H1 (cell line): Measurements from ENCODE around the gene HELZ2. TPM values are rescaled to one million over a fixed set of nuclear protein-coding genes. Genes with fewer than 3 reads are reported as not detected.

Source experiments
- CTCF ChIA-PET: fragments of 300-600 bp; sonication (Branson Sonifier 250); formaldehyde crosslinking; loops from one replicate; lab custom pipeline; 2021; ENCODE audit not compliant: partially characterized antibody; lab: Charles Lee
- POLR2A ChIA-PET: fragments of 300-600 bp; sonication (Branson Sonifier 250); formaldehyde crosslinking; loops from one replicate; lab custom pipeline; 2021; ENCODE audit warnings: inconsistent platforms; ENCODE audit not compliant: partially characterized antibody; lab: Charles Lee
- DNase-seq, 2 experiments: peaks; one replicate each; pipeline versions ENCODE4 v3.0.0 to v3.0.0-alpha.2; 2010 to 2022; ENCODE audit warnings: low spot score in 2 of 2, low read depth in 1 of 2, mixed read lengths in 1 of 2
- FAIRE-seq: peaks from 2 replicates; lab custom pipeline; 2011; peaks lifted over from hg19 to GRCh38; lab: Jason Lieb, UNC
- H2AFZ ChIP-seq: 2 replicates; pipeline ENCODE4 v1.8.1; 2012; ENCODE audit warnings: low read length, inconsistent platforms
- H2AK5ac ChIP-seq: 2 replicates; pipeline ENCODE4 v1.6.1; 2013; ENCODE audit warnings: low read depth, low read length
- H2BK120ac ChIP-seq: replicated peaks from 2 replicates; pipeline ENCODE3; 2013; ENCODE audit warnings: low read depth, low read length, inconsistent platforms
- H2BK12ac ChIP-seq: 2 replicates; pipeline ENCODE4 v1.6.1; 2013; ENCODE audit warnings: low read depth, low read length
- H2BK15ac ChIP-seq: 2 replicates; pipeline ENCODE4 v1.6.1; 2013; ENCODE audit warnings: low read length
- H2BK20ac ChIP-seq: 2 replicates; pipeline ENCODE4 v1.6.1; 2013; ENCODE audit warnings: low read length
- H2BK5ac ChIP-seq: 2 replicates; pipeline ENCODE4 v1.6.1; 2013; ENCODE audit warnings: low read depth, low read length
- H3K14ac ChIP-seq: 2 replicates; pipeline ENCODE4 v1.6.1; 2013; ENCODE audit warnings: inconsistent platforms; ENCODE audit not compliant: insufficient read length
- H3K18ac ChIP-seq: 2 replicates; pipeline ENCODE4 v1.6.1; 2013; ENCODE audit warnings: low read length; ENCODE audit errors: extremely low read depth
- H3K23ac ChIP-seq: 2 replicates; pipeline ENCODE4 v1.6.1; 2013; ENCODE audit warnings: inconsistent platforms; ENCODE audit not compliant: insufficient read length
- H3K23me2 ChIP-seq: 2 replicates; pipeline ENCODE4 v1.6.1; 2013; ENCODE audit warnings: low read depth, low read length
- H3K27ac ChIP-seq: 2 replicates; pipeline ENCODE4 v1.6.1; 2011; ENCODE audit warnings: low read depth, low read length, inconsistent platforms
- H3K27me3 ChIP-seq, 4 experiments: replicated peaks in 1 of 4; 1 replicate in 1 of 4; 2 replicates in 3 of 4; pipeline versions ENCODE4 v1.6.1 to v1.8.1; 2011 to 2013; ENCODE audit warnings: low read length in 3 of 4, mild to moderate bottlenecking in 3 of 4, inconsistent platforms in 2 of 4, mixed read lengths in 2 of 4, moderate library complexity in 1 of 4; ENCODE audit not compliant: control insufficient read depth in 3 of 4, insufficient read depth in 3 of 4; ENCODE audit errors: extremely low read depth in 1 of 4
- H3K36me3 ChIP-seq, 4 experiments: 2 replicates each; pipeline versions ENCODE4 v1.6.1 to v1.8.1; 2011 to 2013; ENCODE audit warnings: mild to moderate bottlenecking in 4 of 4, low read length in 3 of 4, moderate library complexity in 2 of 4, control low read depth in 1 of 4, inconsistent platforms in 1 of 4; ENCODE audit not compliant: insufficient read depth in 4 of 4, control insufficient read depth in 2 of 4
- H3K4ac ChIP-seq: replicated peaks from 2 replicates; pipeline ENCODE3; 2013; ENCODE audit warnings: low read length, low read depth, mixed read lengths, inconsistent platforms; ENCODE audit not compliant: insufficient read length
- H3K4me1 ChIP-seq, 4 experiments: replicated peaks in 1 of 4; 1 replicate in 1 of 4; 2 replicates in 3 of 4; pipeline versions ENCODE4 v1.6.1 to v1.8.1; 2011 to 2013; ENCODE audit warnings: low read length in 3 of 4, inconsistent platforms in 2 of 4, mixed read lengths in 1 of 4; ENCODE audit not compliant: insufficient read depth in 4 of 4, control insufficient read depth in 3 of 4
- H3K4me2 ChIP-seq, 2 experiments: 2 replicates each; pipeline versions ENCODE4 v1.6.1 to v1.8.1; 2011 to 2013; ENCODE audit warnings: low read depth in 2 of 2, low read length in 2 of 2, control low read depth in 1 of 2, inconsistent platforms in 1 of 2, mild to moderate bottlenecking in 1 of 2; ENCODE audit not compliant: insufficient read depth in 1 of 2
- H3K4me3 ChIP-seq, 4 experiments: fragments of 200-600, 300-600 bp in 1 of 4; sonication (generic), shearing (Covaris generic), sonication (Bioruptor Twin) in 1 of 4; 2 replicates each; pipeline versions ENCODE4 v1.5.1 to v1.8.1; 2011 to 2016; ENCODE audit warnings: low read length in 4 of 4, low read depth in 3 of 4, control low read depth in 2 of 4, inconsistent platforms in 2 of 4, mild to moderate bottlenecking in 2 of 4, mixed read lengths in 1 of 4, moderate library complexity in 1 of 4; ENCODE audit not compliant: insufficient read depth in 2 of 4; ENCODE audit errors: extremely low read depth in 1 of 4
- H3K56ac ChIP-seq: replicated peaks from 2 replicates; pipeline ENCODE3; 2013; ENCODE audit warnings: low read depth, mild to moderate bottlenecking, mixed read lengths, low read length, inconsistent platforms; ENCODE audit not compliant: insufficient read length
- H3K79me1 ChIP-seq: 2 replicates; pipeline ENCODE4 v1.6.1; 2013; ENCODE audit warnings: low read depth, low read length, control low read depth
- H3K79me2 ChIP-seq, 2 experiments: 2 replicates each; pipeline versions ENCODE4 v1.6.1 to v1.8.1; 2012 to 2013; ENCODE audit warnings: low read length in 2 of 2, mild to moderate bottlenecking in 2 of 2, inconsistent platforms in 1 of 2; ENCODE audit not compliant: insufficient read depth in 2 of 2, control insufficient read depth in 1 of 2
- H3K9ac ChIP-seq, 4 experiments: replicated peaks in 1 of 4; 1 replicate in 1 of 4; 2 replicates in 3 of 4; pipeline versions ENCODE4 v1.6.1 to v1.8.1; 2011 to 2013; ENCODE audit warnings: low read depth in 3 of 4, low read length in 3 of 4, control low read depth in 2 of 4, mild to moderate bottlenecking in 2 of 4, moderate library complexity in 2 of 4, inconsistent platforms in 1 of 4; ENCODE audit errors: extremely low read depth in 1 of 4
- H3K9me3 ChIP-seq, 2 experiments: 2 replicates each; pipeline versions ENCODE4 v1.6.1 to v1.8.1; 2012 to 2013; ENCODE audit warnings: mild to moderate bottlenecking in 2 of 2, moderate library complexity in 2 of 2, control low read depth in 1 of 2, inconsistent platforms in 1 of 2, low read depth in 1 of 2, low read length in 1 of 2, mixed read lengths in 1 of 2; ENCODE audit not compliant: insufficient read depth in 2 of 2
- H4K20me1 ChIP-seq, 2 experiments: replicated peaks in 1 of 2; 2 replicates each; pipeline versions ENCODE3 to v1.8.1; 2011 to 2013; ENCODE audit warnings: inconsistent platforms in 2 of 2, low read length in 2 of 2, mild to moderate bottlenecking in 1 of 2; ENCODE audit not compliant: insufficient read depth in 2 of 2, control insufficient read depth in 1 of 2
- H4K5ac ChIP-seq: 2 replicates; pipeline ENCODE4 v1.6.1; 2013; ENCODE audit warnings: low read length, low read depth, mixed read lengths, inconsistent platforms; ENCODE audit not compliant: insufficient read length
- H4K8ac ChIP-seq: 2 replicates; pipeline ENCODE4 v1.8.0; 2013; ENCODE audit warnings: mild to moderate bottlenecking, moderate library complexity, low read length, inconsistent platforms; ENCODE audit not compliant: insufficient read depth; ENCODE audit errors: extremely low read depth
- H4K91ac ChIP-seq: replicated peaks from 2 replicates; pipeline ENCODE3; 2013; ENCODE audit warnings: low read length, mixed read lengths, inconsistent platforms; ENCODE audit not compliant: insufficient read length
- BACH1 ChIP-seq: IDR thresholded peaks from 2 replicates; pipeline ENCODE4 v1.6.1; 2012; ENCODE audit warnings: low read length, improper control_type of control experiment
- GTF2F1 ChIP-seq: IDR thresholded peaks from 2 replicates; pipeline ENCODE4 v1.6.1; 2012; ENCODE audit warnings: low read depth, low read length, improper control_type of control experiment, borderline replicate concordance
- JUND ChIP-seq: IDR thresholded peaks from 2 replicates; pipeline ENCODE4 v1.6.1; 2011; ENCODE audit warnings: mild to moderate bottlenecking, improper control_type of control experiment, low read length
- TCF12 ChIP-seq: IDR thresholded peaks from 2 replicates; pipeline ENCODE4 v1.6.1; 2011; ENCODE audit warnings: low read depth, mild to moderate bottlenecking, low read length
- WGBS, 2 experiments: shearing (Covaris generic) in 1 of 2; methylation state at CpG; one replicate each; pipeline versions ENCODE4 v1.1.6 to v1.1.7; 2013 to 2015; ENCODE audit warnings: low lambda C conversion rate in 2 of 2, mixed read lengths in 2 of 2, inconsistent platforms in 1 of 2, low coverage in 1 of 2, missing lambda C conversion rate in 1 of 2; ENCODE audit not compliant: insufficient replicate concordance in 2 of 2, insufficient coverage in 1 of 2, insufficient read length in 1 of 2; ENCODE audit errors: extremely low coverage in 1 of 2, missing lambda C conversion rate in 1 of 2; 5-methylcytosine and 5-hydroxymethylcytosine counted together
- polyA plus RNA-seq, 7 experiments: library from polyadenylated mRNA; depleted of rRNA in 3 of 7; stranded (reverse) in 5 of 7; unstranded in 2 of 7; fragments of >200 nt in 5 of 7; fragments of 200-250 nt in 2 of 7; gene quantifications; 1 replicate in 5 of 7; 2 replicates in 1 of 7; 4 replicates in 1 of 7; pipeline versions ENCODE4 v1.2.1 to v1.2.3, GENCODE V29; 2011 to 2013; ENCODE audit warnings: missing spikeins in 2 of 7, mixed read lengths in 2 of 7
- total RNA-seq: library from RNA; stranded (reverse); fragmentation: NEBNext Ultra II Directional; extraction: Animal tissue kit (Norgen Biotek cat#: 25700); gene quantifications from 2 replicates; pipeline ENCODE4 v1.2.1, GENCODE V29; 2021

Gene HELZ2
- total and polyA plus RNA-seq, 2 of the 8 experiments (the other 6 are each of a cell fraction or from before 2014, with no cell fraction given) = 7.9 to 17.5 TPM

GRCh38 chr20:63561624-63562396 is 12.2 kb downstream of the HELZ2 start:
- Histone ChIP-seq H4K91ac (no peak overlapping the region), H3K4me3 (no peak overlapping the region), H3K4me1 (peaks cover 0 to 6% (median 1%) of the 10 kb centered on the region in 4 experiments; a peak in 2 of 7 replicates), H4K5ac (no peak overlapping the region), H3K18ac (no peak overlapping the region), H4K20me1 (no peaks in the 10 kb centered on the region), H2AK5ac (no peak overlapping the region), H3K23me2 (no peaks in the 10 kb centered on the region), H3K56ac (no peak overlapping the region), H3K27ac (no peak overlapping the region), H3K14ac (no peak overlapping the region), H3K79me1 (no peaks in the 10 kb centered on the region), H2BK120ac (no peak overlapping the region), H3K9ac (no peak overlapping the region), H2BK20ac (no peak overlapping the region), H2AFZ (no peak overlapping the region), H3K36me3 (no peaks in the 10 kb centered on the region; a peak in 4 of 8 replicates), H3K79me2 (no peaks in the 10 kb centered on the region), H3K4ac (no peak overlapping the region), H3K27me3 (no peaks in the 10 kb centered on the region), H3K23ac (no peak overlapping the region), H2BK15ac (no peak overlapping the region), H3K9me3 (no peaks in the 10 kb centered on the region), H2BK12ac (no peak overlapping the region), H2BK5ac (no peak overlapping the region), H3K4me2 (no peak overlapping the region), H4K8ac (no peak overlapping the region)
- DNase-seq = no peak
- CTCF ChIA-PET = interaction anchor here (0.8 to 1.7 kb wide), 6 partner anchors 11 to 80 kb away, joined by 3 to 7 read pairs (median 4); partner anchors contain the start of gene PTK6
- WGBS, 2 experiments = 95% methylated on average over 23 of the region's 36 CpGs; no CpG with 5 or more reads in 1 of the 2 experiments
- POLR2A ChIA-PET = interaction anchor here (0.7 to 1.7 kb wide), 5 partner anchors 11 to 60 kb away, joined by 3 to 5 read pairs (median 3); partner anchors contain the start of gene PPDPF
- FAIRE-seq = no peak
- TF ChIP-seq BACH1 (no peak), JUND (no peak), GTF2F1 (no peak), TCF12 (no peak)
